Stimulated activated CD8-positive, alpha-beta memory T cell treated with anti-CD3 and anti-CD28 coated beads, Interleukin-7, amount 100 ng/mL, for 48 hours (primary cell): ENCODE results near the gene COPE.

ENCODE experiments used
- DNase-seq, 2 donors: peaks; one replicate each; pipeline ENCODE4 v3.0.0-alpha.2; 2020; ENCODE audit warnings: low read depth in 1 of 2; ENCODE audit errors: extremely low read depth in 1 of 2

COPE gene

GRCh38 chr19:18855647-18856384, 63.4 kb downstream of the COPE start:
- DNase-seq: no peak

GRCh38 chr19:18854982-18855381, 64.2 kb downstream of the COPE start:
- no peak for DNase-seq

- no peak for DNase-seq
These were observed 65.3 kb downstream of the COPE start for GRCh38 chr19:18853755-18854427.

- no peak for DNase-seq
These were observed 66.5 kb downstream of the COPE start for GRCh38 chr19:18852648-18853047.

GRCh38 chr19:18851673-18852325, 67.4 kb downstream of the COPE start:
- no peak for DNase-seq

- no peak for DNase-seq
These were observed 68.5 kb downstream of the COPE start for GRCh38 chr19:18850471-18851375.

- DNase-seq: no peak
These were observed 69.3 kb downstream of the COPE start for GRCh38 chr19:18849838-18850400.
